Measurements from ENCODE around the gene SFXN3. TPM values are rescaled to one million over a fixed set of nuclear protein-coding genes. Genes with fewer than 3 reads are reported as not detected.

The SFXN3 gene
- total and polyA plus RNA-seq, 2 of the 13 experiments (the other 11 are each of a cell fraction or from before 2014, with no cell fraction given): 16.8 to 71.5 TPM

- TF ChIP-seq ZNF446 (CRISPR knock-in tag; IDR thresholded peaks at IDR 0.05) (no peak), POGK (CRISPR knock-in tag; conservative IDR thresholded peaks at IDR 0.05) (no peak), PITX1 (CRISPR knock-in tag; IDR thresholded peaks at IDR 0.05) (no peak; the same call in 1 of the 2 replicates), ZNF264 (CRISPR knock-in tag; IDR thresholded peaks at IDR 0.05) (no peak), ZNF414 (CRISPR knock-in tag; IDR thresholded peaks at IDR 0.05) (no peak), JUN (CRISPR knock-in tag; IDR thresholded peaks at IDR 0.05) (peak; percentile 56; the same call in 1 of the 2 replicates), ZKSCAN8 (CRISPR knock-in tag; IDR thresholded peaks at IDR 0.05; ENCODE audit: borderline replicate concordance) (no peak), CREB1 (IDR thresholded peaks at IDR 0.05) (no peak), CREB1 (CRISPR knock-in tag; IDR thresholded peaks at IDR 0.05) (no peak), PAXIP1 (CRISPR knock-in tag; conservative IDR thresholded peaks at IDR 0.05) (no peak; the same call in 1 of the 2 replicates), ZNF317 (CRISPR knock-in tag; IDR thresholded peaks at IDR 0.05) (no peak), DZIP1 (CRISPR knock-in tag; IDR thresholded peaks at IDR 0.05) (no peak), ZNF549 (CRISPR knock-in tag; IDR thresholded peaks at IDR 0.05) (no peak), REXO4 (CRISPR knock-in tag; IDR thresholded peaks at IDR 0.05; ENCODE audit: borderline replicate concordance) (no peak), ZNF430 (CRISPR knock-in tag; IDR thresholded peaks at IDR 0.05) (no peak), IRF9 (CRISPR knock-in tag; IDR thresholded peaks at IDR 0.05; ENCODE audit: borderline replicate concordance) (no peak), TFDP1 (CRISPR knock-in tag; IDR thresholded peaks at IDR 0.05; ENCODE audit: borderline replicate concordance) (no peak), HOXA5 (CRISPR knock-in tag; IDR thresholded peaks at IDR 0.05) (no peak), ZNF740 (CRISPR knock-in tag; IDR thresholded peaks at IDR 0.05) (no peak)
Measured at GRCh38 chr10:101032637-101033224, 1.7 kb downstream of the SFXN3 start (continued).
